Stimulated activated naive CD4-positive, alpha-beta T cell treated with Interleukin-2 at 50 U/mL for 16 hours (primary cell): ENCODE data around the gene MRPS9.

ENCODE experiments used
- DNase-seq: peaks from one replicate; lab custom pipeline; 2025; lab: John Stamatoyannopoulos, UW

MRPS9 gene

DNA sequence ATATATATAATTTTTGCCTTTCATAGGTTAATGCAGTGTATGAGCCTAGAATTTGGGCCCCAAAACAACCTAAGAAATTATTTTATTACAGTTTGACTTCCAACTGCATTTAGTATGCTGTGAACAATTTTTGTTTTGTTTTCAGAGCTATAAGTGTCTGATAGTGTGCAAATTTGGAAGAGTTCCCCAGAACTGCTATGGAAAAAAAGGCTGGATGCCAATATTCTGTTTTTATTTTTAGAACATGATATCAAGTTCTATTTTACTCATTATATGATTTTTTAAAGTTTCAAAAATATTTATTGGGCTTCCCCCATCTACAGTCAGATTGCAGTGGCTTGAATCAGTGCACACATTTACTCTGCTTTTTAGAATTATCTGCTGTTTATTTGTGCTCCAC, 42.6 kb downstream of the MRPS9 start:
- DNase-seq = no peak

DNA sequence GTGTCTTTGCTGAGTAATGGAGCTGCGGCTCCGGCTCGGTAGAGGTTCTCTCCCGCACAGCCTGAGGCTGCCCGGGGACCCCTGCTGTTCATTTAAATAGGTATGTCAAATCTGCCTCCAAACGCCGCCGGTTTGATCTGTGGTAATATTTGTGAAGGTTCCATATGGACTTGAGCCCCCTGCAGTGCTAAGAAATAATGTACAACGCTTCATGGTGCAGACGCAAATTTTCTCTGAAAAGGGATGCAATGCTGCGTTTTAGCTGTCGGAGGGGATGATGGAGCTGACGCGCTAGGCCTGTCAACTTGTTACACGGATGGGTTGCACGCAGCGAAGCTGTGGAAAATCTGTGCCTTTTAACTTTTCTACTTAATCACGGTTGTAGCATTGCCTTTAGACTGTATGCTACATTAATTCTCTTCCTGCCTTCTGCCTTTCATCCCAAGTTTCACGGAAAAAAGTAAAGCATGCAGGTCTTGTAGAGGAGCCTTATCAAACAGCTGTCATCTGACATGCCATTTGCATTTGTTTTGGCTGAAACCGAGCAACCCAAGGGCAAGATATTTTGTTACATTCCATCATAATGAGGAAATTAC, 43.2 kb downstream of the MRPS9 start:
- DNase-seq = no peak

GRCh38 chr2:105082107-105082506, 44.2 kb downstream of the MRPS9 start:
- DNase-seq = no peak

- DNase-seq = no peak
These were observed 47.7 kb downstream of the MRPS9 start for GRCh38 chr2:105085525-105085924.

GRCh38 chr2:105087273-105087672, 49.4 kb downstream of the MRPS9 start:
- DNase-seq = no peak

GRCh38 chr2:105090091-105090490, 52.2 kb downstream of the MRPS9 start:
- no peak for DNase-seq

DNA sequence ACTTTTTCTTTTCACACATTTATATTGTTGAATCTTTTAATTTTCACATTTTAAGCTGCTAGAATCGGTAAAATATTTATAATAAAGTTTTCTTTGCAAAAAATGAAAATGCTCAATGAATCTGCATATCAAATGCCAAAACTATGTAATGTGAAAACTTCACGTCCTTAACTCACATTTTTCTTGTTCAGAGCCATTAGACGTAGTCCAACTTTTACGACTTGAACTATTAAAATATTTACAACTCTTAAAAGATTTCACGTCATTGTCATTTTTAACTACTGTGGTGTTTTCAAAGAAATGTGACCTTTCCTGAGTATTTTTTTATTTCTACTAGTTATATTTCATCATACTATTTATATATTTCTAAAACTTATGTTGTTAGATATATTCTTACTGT, 54.9 kb downstream of the MRPS9 start:
- DNase-seq = no peak

DNA sequence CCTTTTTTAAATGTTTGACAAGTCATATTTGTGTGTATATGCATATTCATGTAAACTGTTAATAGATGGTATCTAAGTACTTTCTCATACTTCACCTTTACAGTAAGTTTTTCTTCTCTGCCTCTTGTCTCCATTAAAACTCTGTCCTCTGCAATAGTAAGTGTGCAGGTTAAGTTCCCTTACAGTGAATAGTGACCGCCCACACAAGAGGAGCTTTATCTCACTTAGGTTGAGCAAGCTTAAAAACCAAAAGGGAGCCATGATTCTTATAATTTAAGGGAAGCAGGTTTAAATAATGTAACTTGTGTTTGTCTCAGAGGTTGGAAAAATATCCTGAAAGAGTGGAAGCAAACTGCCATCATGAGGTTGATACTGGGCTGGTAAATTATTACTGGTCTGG, 61.3 kb downstream of the MRPS9 start:
- DNase-seq = no peak

DNA sequence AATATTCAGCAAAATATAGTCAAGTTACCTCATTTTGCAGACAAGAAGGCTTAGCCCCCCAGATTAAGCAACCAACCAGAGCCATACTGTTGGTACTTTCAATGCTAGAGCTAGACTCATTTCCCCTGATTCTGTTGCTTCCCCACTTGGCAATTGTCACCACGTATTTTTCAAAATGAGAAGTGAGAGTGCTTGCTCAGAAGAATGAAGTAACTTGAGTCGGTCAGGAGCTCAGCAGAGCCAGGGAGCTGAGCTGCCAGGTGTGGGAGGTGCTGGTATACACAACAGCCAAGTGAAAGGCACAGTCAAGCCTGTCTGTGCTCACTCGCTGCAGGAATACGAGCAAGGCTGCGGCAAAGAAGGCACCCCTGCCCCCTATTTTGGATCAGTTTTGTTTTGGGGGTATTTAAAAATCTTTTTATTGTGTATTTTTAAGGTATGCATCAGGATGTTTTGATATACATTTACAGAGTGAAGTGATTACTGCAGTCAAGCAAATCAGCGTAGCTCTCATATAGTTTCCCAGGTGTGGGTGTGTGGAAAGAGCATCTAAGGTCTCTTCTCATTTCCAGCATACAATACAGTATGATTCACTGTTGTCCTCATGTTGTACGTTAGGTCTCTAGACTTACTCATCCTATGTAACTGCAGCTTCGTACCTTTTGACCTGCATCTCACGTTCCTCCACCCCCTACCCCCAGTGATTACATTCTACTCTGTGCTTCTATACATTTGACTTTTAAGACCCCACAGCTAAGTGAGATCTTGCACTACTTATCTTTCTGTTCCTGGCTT, 62.4 kb downstream of the MRPS9 start:
- no peak for DNase-seq

DNA sequence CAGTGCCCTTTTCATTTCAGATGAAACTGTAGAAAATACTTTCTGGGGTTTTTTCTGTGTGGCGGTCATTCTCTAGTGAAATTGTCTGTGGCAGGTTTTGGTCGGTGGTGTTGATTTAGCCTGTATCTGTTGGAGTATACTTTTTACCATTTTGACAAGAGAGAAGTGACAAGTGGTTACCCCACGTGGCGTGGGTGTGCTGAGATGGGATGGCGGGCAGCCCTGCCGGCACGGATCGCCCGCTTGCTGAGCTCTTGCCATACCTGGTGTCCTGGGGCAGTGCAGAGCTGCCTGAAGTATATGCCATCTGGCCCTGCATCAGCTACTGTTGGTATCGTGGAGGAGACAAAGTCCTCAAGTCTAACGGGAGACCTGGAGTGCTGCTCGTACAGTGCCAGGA, 64.1 kb downstream of the MRPS9 start:
- no peak for DNase-seq

- no peak for DNase-seq
These were observed 65.1 kb downstream of the MRPS9 start for GRCh38 chr2:105102963-105103421.

DNA sequence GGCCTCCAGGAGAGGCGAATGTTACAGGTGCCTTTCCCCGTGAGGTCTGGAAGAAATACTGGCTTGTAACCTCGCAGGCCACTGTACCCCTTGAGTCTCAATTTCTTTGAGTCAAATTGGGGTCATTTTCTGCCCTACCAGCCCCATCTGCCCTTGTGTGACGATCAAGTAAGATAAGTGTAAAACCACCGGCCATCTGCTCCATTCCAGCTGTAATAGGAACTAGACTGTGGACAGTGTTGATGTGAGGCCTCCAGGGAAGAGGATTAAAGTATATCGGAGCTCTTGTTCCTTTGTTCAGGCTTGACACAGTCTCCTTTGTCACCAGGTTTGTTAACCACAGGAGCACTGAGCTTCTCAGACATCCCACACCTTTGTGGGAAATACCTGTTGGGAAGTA, 65.6 kb downstream of the MRPS9 start:
- no peak for DNase-seq

- no peak for DNase-seq
These were observed 66.4 kb downstream of the MRPS9 start for GRCh38 chr2:105104208-105104731.

DNA sequence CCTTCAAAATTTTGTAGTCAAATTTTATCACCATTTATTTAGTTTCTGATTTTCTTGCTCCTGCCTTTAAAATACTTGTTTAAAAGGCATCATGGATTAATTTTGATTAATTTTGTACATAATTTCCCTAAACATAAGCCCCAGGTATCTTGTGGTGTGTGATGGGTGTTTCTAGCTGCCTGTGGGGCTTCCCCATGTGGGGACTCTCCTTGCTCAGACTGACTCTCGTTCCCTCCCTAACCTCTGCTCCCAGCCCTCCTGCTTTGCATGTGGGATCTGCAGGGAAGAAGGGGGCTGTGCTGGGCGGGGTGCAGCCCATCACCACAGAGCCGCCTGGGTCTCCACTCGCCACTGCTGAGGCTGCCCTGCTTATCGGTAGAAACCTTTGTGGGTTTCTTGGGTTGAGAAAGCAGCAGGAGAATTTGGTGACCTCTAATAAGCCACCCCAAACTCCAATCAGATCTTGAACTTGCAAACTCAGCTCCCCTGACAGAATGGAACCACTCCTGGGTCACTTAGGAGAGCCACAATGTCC, 72.5 kb downstream of the MRPS9 start:
- no peak for DNase-seq

GRCh38 chr2:105111365-105112150, 73.7 kb downstream of the MRPS9 start:
- DNase-seq = no peak

DNA sequence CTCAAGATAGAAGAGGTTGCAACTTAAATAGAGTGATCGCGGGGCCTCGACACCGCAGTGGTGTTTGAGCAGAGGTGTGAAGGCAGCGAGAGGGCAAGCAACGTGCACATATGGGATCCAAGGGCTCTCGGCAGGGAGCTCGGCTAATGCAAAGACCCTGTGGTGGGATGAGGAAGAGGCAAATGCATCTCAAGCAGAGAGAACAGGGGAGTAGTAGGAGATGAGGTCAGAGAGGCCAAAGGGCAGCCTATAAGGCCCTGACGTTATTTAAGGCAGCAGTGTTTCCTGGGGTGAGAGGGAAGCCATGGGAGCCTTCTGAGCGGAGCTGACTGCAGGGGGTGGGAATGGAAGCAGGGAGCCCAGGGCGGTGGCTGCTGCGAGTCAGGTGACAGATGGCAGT, 74.5 kb downstream of the MRPS9 start:
- DNase-seq = no peak

- DNase-seq = no peak
These were observed 75.9 kb downstream of the MRPS9 start for GRCh38 chr2:105113616-105114291.

DNA sequence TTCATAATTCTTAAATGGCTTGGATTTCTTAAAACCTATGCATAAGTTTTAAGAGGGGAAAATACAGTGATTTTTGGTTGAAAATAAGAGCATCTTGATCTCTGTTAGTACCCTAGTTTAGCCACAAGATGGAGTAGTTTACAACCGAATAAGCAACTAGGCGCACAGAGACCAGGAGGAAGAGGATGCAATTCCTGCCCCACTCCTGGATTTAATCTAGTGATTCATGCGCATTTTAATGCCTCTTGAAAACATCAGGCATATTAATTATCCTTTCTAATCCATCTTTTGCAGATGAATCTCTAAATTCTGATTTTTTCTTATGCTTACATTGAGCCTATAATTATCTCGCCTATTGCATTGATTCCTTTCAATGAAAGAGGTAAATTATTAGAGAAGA, 76.7 kb downstream of the MRPS9 start:
- DNase-seq = no peak

DNA sequence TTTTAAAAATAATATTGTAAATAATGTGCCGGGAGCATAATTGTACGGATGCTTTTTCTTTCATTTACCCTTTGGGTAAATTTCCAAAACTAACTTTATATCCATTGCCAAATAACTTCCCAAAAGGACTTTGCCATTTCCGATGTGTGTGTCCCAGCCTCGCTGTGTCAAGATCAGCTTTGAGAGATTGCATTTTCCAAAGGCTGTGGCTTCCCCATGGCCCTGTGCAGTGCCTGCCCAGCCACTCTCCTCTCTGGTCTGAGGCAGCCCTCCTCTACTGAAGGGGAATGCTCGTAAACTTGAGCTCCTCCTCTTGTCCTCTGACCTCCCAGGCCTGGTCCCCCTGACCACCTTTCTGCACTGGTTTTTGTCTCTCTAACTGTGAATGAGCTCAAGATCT, 78.5 kb downstream of the MRPS9 start:
- DNase-seq = no peak

- no peak for DNase-seq
These were observed 79.7 kb downstream of the MRPS9 start for GRCh38 chr2:105117565-105117964.

- no peak for DNase-seq
These were observed 81.1 kb downstream of the MRPS9 start for GRCh38 chr2:105118960-105119359.

GRCh38 chr2:105121434-105121833, 83.6 kb downstream of the MRPS9 start:
- no peak for DNase-seq
